ENCODE data around the gene RBM23. TPM values are rescaled to one million over a fixed set of nuclear protein-coding genes. Genes with fewer than 3 reads are reported as not detected.

The RBM23 gene
- polyA plus RNA-seq, 3 donors: 76.7 to 89.7 (median 85.7) TPM

DNA sequence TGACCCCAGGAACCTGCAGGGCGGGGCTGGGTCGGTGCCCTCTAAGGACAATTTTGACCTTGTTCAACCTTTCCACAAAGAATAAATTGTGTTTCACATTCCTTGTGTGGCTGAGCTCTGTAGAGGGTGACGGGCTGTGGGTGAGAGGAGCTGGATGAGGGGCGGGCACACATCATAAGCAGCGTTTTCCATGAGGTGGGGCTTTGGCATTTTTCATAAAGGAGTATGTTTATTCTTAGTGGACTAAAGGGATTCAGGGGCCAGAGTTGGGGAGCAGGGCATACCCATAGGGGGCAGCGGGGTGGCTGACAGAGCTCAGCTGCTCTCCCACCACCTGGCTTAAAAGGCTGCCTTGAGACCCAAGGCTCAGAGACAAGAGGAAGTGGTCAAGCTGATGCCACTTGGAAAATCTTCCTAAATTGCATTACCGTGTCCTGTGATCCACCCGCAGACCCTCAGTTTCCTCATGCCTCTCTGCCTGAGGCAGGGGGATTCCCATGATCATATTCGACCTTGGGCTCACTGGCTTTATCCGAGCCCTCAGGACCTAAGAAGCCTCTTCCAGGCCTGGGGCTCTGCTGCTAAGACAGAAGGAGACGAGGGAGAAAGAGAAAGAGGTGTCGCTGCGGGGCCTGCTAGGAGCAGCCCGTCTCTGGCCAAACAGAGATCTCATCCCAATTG lies 71.1 kb downstream of the RBM23 start:
- 21% methylated on average over 5 of the region's 14 CpGs for WGBS (ENCODE audit: insufficient coverage)
- peak overlapping the region in 5 of 7 donors; percentile 46 to 76 (median 68) for H3K27ac Mint-ChIP-seq
- peaks cover 4 to 32% (median 13%) of the 10 kb centered on the region in 3 donors for H3K27me3 Mint-ChIP-seq (ENCODE audit: low read depth in 3 of 3)
- intact Hi-C loops (cut with micrococcal nuclease): no loop called here
- Histone ChIP-seq H3K9me3 (replicated peaks in 1 of 2; ENCODE audit: control insufficient read depth in 1 of 2, insufficient read depth in 1 of 2, low read length in 2 of 2) (no peaks in the 10 kb centered on the region), H3K36me3 (replicated peaks in 1 of 2; ENCODE audit: control insufficient read depth in 1 of 2, insufficient read depth in 2 of 2, low read length in 2 of 2) (no peaks in the 10 kb centered on the region), H3K9ac (ENCODE audit: insufficient read depth, low read length, poor library complexity, severe bottlenecking) (no peak overlapping the region), H3K4me3 (replicated peaks in 1 of 3; ENCODE audit: low read depth in 2 of 3, low read length in 3 of 3) (peak overlapping the region in 1 of 3 experiments; percentile 54), H3K27me3 (ENCODE audit: control insufficient read depth in 2 of 2, insufficient read depth in 2 of 2, low read length in 2 of 2) (peaks cover 0 to 5% of the 10 kb centered on the region in 2 donors), H3K27ac (ENCODE audit: low read depth in 1 of 2, low read length in 2 of 2) (no peak overlapping the region), H3K79me2 (ENCODE audit: insufficient read depth, low read length) (no peaks in the 10 kb centered on the region), H3K4me1 (ENCODE audit: control insufficient read depth in 1 of 2, insufficient read depth in 2 of 2, low read length in 2 of 2) (peaks cover 15 to 23% of the 10 kb centered on the region in 2 donors), H3K4me2 (replicated peaks; ENCODE audit: extremely low read depth, low read length, poor library complexity, severe bottlenecking) (peak overlapping the region; percentile 58), H4K20me1 (ENCODE audit: insufficient read depth, low read length) (no peaks in the 10 kb centered on the region), H2AFZ (ENCODE audit: insufficient read depth, low read depth, low read length, poor library complexity, severe bottlenecking) (peak overlapping the region; percentile 37)
- H3K4me3 Mint-ChIP-seq: peak overlapping the region; percentile 45 to 80
- TF ChIP-seq, protein P1, sequence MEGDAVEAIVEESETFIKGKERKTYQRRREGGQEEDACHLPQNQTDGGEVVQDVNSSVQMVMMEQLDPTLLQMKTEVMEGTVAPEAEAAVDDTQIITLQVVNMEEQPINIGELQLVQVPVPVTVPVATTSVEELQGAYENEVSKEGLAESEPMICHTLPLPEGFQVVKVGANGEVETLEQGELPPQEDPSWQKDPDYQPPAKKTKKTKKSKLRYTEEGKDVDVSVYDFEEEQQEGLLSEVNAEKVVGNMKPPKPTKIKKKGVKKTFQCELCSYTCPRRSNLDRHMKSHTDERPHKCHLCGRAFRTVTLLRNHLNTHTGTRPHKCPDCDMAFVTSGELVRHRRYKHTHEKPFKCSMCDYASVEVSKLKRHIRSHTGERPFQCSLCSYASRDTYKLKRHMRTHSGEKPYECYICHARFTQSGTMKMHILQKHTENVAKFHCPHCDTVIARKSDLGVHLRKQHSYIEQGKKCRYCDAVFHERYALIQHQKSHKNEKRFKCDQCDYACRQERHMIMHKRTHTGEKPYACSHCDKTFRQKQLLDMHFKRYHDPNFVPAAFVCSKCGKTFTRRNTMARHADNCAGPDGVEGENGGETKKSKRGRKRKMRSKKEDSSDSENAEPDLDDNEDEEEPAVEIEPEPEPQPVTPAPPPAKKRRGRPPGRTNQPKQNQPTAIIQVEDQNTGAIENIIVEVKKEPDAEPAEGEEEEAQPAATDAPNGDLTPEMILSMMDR (IDR thresholded peaks at IDR 0.05): no peak
- H3K4me1 Mint-ChIP-seq: peaks cover 20% of the 10 kb centered on the region
- peaks cover 0 to 2% (median 0%) of the 10 kb centered on the region in 7 donors for H3K9me3 Mint-ChIP-seq
- peaks cover 6 to 7% of the 10 kb centered on the region in 2 donors for H3K36me3 Mint-ChIP-seq
- peak; percentile 50 to 93 (median 59) for DNase-seq

- H3K27me3 Mint-ChIP-seq (ENCODE audit: low read depth in 3 of 3): peaks cover 6 to 32% (median 13%) of the 10 kb centered on the region in 3 donors
- intact Hi-C loops (cut with micrococcal nuclease): no loop called here
- H3K27ac Mint-ChIP-seq: no peak overlapping the region
- Histone ChIP-seq H4K20me1 (ENCODE audit: insufficient read depth, low read length) (no peaks in the 10 kb centered on the region), H3K79me2 (ENCODE audit: insufficient read depth, low read length) (no peaks in the 10 kb centered on the region), H2AFZ (ENCODE audit: insufficient read depth, low read depth, low read length, poor library complexity, severe bottlenecking) (no peak overlapping the region), H3K9ac (ENCODE audit: insufficient read depth, low read length, poor library complexity, severe bottlenecking) (no peak overlapping the region), H3K27ac (ENCODE audit: low read depth in 1 of 2, low read length in 2 of 2) (no peak overlapping the region), H3K27me3 (ENCODE audit: control insufficient read depth in 2 of 2, insufficient read depth in 2 of 2, low read length in 2 of 2) (peaks cover 0 to 5% of the 10 kb centered on the region in 2 donors), H3K4me3 (replicated peaks in 1 of 3; ENCODE audit: low read depth in 2 of 3, low read length in 3 of 3) (no peak overlapping the region), H3K4me1 (ENCODE audit: control insufficient read depth in 1 of 2, insufficient read depth in 2 of 2, low read length in 2 of 2) (peaks cover 15 to 22% of the 10 kb centered on the region in 2 donors), H3K9me3 (replicated peaks in 1 of 2; ENCODE audit: control insufficient read depth in 1 of 2, insufficient read depth in 1 of 2, low read length in 2 of 2) (no peaks in the 10 kb centered on the region), H3K36me3 (replicated peaks in 1 of 2; ENCODE audit: control insufficient read depth in 1 of 2, insufficient read depth in 2 of 2, low read length in 2 of 2) (no peaks in the 10 kb centered on the region), H3K4me2 (replicated peaks; ENCODE audit: extremely low read depth, low read length, poor library complexity, severe bottlenecking) (no peak overlapping the region)
- 89% methylated on average over 8 of the region's 11 CpGs for WGBS (ENCODE audit: insufficient coverage)
- TF ChIP-seq, protein P1 (IDR thresholded peaks at IDR 0.05): no peak
- H3K4me3 Mint-ChIP-seq: no peak overlapping the region
- peaks cover 6 to 11% of the 10 kb centered on the region in 2 donors for H3K36me3 Mint-ChIP-seq
- H3K4me1 Mint-ChIP-seq: peaks cover 20% of the 10 kb centered on the region
- DNase-seq: no peak
- peaks cover 0 to 2% (median 0%) of the 10 kb centered on the region in 7 donors for H3K9me3 Mint-ChIP-seq
Observed at GRCh38 chr14:22846811-22847307, 72.1 kb downstream of the RBM23 start.

Measured in CD14-positive monocyte (primary cell).